H9 (cell line): ENCODE results near the gene YIPF6. TPM values are rescaled to one million over a fixed set of nuclear protein-coding genes. Genes with fewer than 3 reads are reported as not detected.
"Not testable (repeated sequence)": the region's sequence is repeated elsewhere in the genome, so short reads cannot be mapped to it uniquely, and the experiment has no call there.

Source experiments
- DNase-seq: peaks from one replicate; pipeline ENCODE4 v3.0.0-alpha.2; 2017
- H2AFZ ChIP-seq: one replicate; pipeline ENCODE4 v1.6.1; 2013; ENCODE audit warnings: mild to moderate bottlenecking, low read length, control low read depth, moderate library complexity
- H2AK5ac ChIP-seq: 2 replicates; pipeline ENCODE4 v1.6.1; 2013; ENCODE audit warnings: low read length, control low read depth, mixed read lengths; ENCODE audit not compliant: insufficient read length
- H2BK120ac ChIP-seq: one replicate; pipeline ENCODE4 v1.6.1; 2013; ENCODE audit warnings: low read depth, mild to moderate bottlenecking, low read length, control low read depth, inconsistent platforms; ENCODE audit not compliant: poor library complexity, severe bottlenecking
- H2BK12ac ChIP-seq: 2 replicates; pipeline ENCODE4 v1.6.1; 2013; ENCODE audit warnings: low read length, control low read depth, mixed read lengths, low read depth; ENCODE audit not compliant: insufficient read length
- H2BK15ac ChIP-seq: 2 replicates; pipeline ENCODE4 v1.6.1; 2013; ENCODE audit warnings: low read depth, low read length, control low read depth
- H2BK20ac ChIP-seq: one replicate; pipeline ENCODE4 v1.6.1; 2013; ENCODE audit warnings: low read depth, mild to moderate bottlenecking, low read length, control low read depth, inconsistent platforms; ENCODE audit not compliant: poor library complexity, severe bottlenecking
- H2BK5ac ChIP-seq: 2 replicates; pipeline ENCODE4 v1.6.1; 2013; ENCODE audit warnings: low read length, control low read depth, mixed read lengths; ENCODE audit not compliant: insufficient read length
- H3K14ac ChIP-seq: 2 replicates; pipeline ENCODE4 v1.6.1; 2013; ENCODE audit warnings: low read length, control low read depth; ENCODE audit not compliant: insufficient read depth
- H3K18ac ChIP-seq: 2 replicates; pipeline ENCODE4 v1.6.1; 2013; ENCODE audit warnings: low read depth, mild to moderate bottlenecking, mixed read lengths, low read length, control low read depth; ENCODE audit not compliant: insufficient read length
- H3K23ac ChIP-seq: 2 replicates; pipeline ENCODE4 v1.6.1; 2013; ENCODE audit warnings: low read length, control low read depth, mixed read lengths, low read depth; ENCODE audit not compliant: insufficient read length
- H3K23me2 ChIP-seq: 2 replicates; pipeline ENCODE4 v1.6.1; 2013; ENCODE audit warnings: low read depth, mild to moderate bottlenecking, mixed read lengths, low read length, control low read depth; ENCODE audit not compliant: insufficient read length, poor library complexity, severe bottlenecking
- H3K27ac ChIP-seq: 2 replicates; pipeline ENCODE4 v1.5.1; 2013; ENCODE audit warnings: low read length, control low read depth, mixed read lengths, low read depth; ENCODE audit not compliant: insufficient read length
- H3K27me3 ChIP-seq: 2 replicates; pipeline ENCODE4 v1.6.1; 2013; ENCODE audit warnings: low read length, control low read depth, inconsistent platforms; ENCODE audit not compliant: insufficient read depth
- H3K4ac ChIP-seq: 2 replicates; pipeline ENCODE4 v1.6.1; 2013; ENCODE audit warnings: low read depth, mild to moderate bottlenecking, control low read depth, inconsistent platforms, low read length, moderate library complexity
- H3K4me1 ChIP-seq: 2 replicates; pipeline ENCODE4 v1.6.1; 2013; ENCODE audit warnings: low read length, control low read depth, inconsistent platforms; ENCODE audit not compliant: insufficient read depth
- H3K4me2 ChIP-seq: 2 replicates; pipeline ENCODE4 v1.6.1; 2013; ENCODE audit warnings: low read length, control low read depth, mixed read lengths; ENCODE audit not compliant: insufficient read length, insufficient read depth
- H3K56ac ChIP-seq: 2 replicates; pipeline ENCODE4 v1.6.1; 2013; ENCODE audit warnings: low read depth, mild to moderate bottlenecking, mixed read lengths, low read length, control low read depth; ENCODE audit not compliant: insufficient read length
- H3K79me1 ChIP-seq: 2 replicates; pipeline ENCODE4 v1.6.1; 2013; ENCODE audit warnings: low read depth, mild to moderate bottlenecking, moderate library complexity, low read length, control low read depth, inconsistent platforms; ENCODE audit not compliant: insufficient read depth, poor library complexity, severe bottlenecking
- H3K79me2 ChIP-seq: 2 replicates; pipeline ENCODE4 v1.6.1; 2013; ENCODE audit warnings: low read length, control low read depth, inconsistent platforms; ENCODE audit not compliant: insufficient read depth
- H3K9ac ChIP-seq: 2 replicates; pipeline ENCODE4 v1.6.1; 2013; ENCODE audit warnings: low read length, control low read depth, mixed read lengths; ENCODE audit not compliant: insufficient read length; ENCODE audit errors: extremely low read depth
- H3K9me3 ChIP-seq: one replicate; pipeline ENCODE4 v1.6.1; 2013; ENCODE audit warnings: low read depth, low read length, inconsistent platforms; ENCODE audit not compliant: control insufficient read depth
- H3T11ph ChIP-seq: one replicate; pipeline ENCODE4 v1.6.1; 2013; ENCODE audit warnings: mild to moderate bottlenecking, low read length, control low read depth, inconsistent platforms
- H4K20me1 ChIP-seq: one replicate; pipeline ENCODE4 v1.6.1; 2013; ENCODE audit not compliant: control insufficient read depth, insufficient read length, insufficient read depth
- H4K5ac ChIP-seq: 2 replicates; pipeline ENCODE4 v1.6.1; 2013; ENCODE audit warnings: low read depth, mild to moderate bottlenecking, mixed read lengths, low read length, control low read depth; ENCODE audit not compliant: insufficient read length
- H4K8ac ChIP-seq: replicated peaks from 2 replicates; pipeline ENCODE4 v1.6.1; 2013; ENCODE audit warnings: low read length, control low read depth, mixed read lengths, low read depth; ENCODE audit not compliant: insufficient read length
- H4K91ac ChIP-seq: 2 replicates; pipeline ENCODE4 v1.6.1; 2013; ENCODE audit warnings: low read depth, mild to moderate bottlenecking, moderate library complexity, mixed read lengths, low read length, control low read depth; ENCODE audit not compliant: insufficient read length
- H3K27ac Mint-ChIP-seq, 3 experiments: 2 replicates in 2 of 3; 3 replicates in 1 of 3; pipeline ENCODE4 v1.8.0; 2020 to 2021; ENCODE audit warnings: mixed read lengths in 3 of 3, mild to moderate bottlenecking in 1 of 3, moderate library complexity in 1 of 3
- H3K27me3 Mint-ChIP-seq: 2 replicates; pipeline ENCODE4 v1.8.0; 2021; ENCODE audit warnings: low read depth, mild to moderate bottlenecking, moderate library complexity, mixed read lengths
- H3K36me3 Mint-ChIP-seq, 3 experiments: 2 replicates in 2 of 3; 3 replicates in 1 of 3; pipeline ENCODE4 v1.8.0; 2020 to 2021; ENCODE audit warnings: low read depth in 3 of 3, mixed read lengths in 3 of 3; ENCODE audit not compliant: insufficient read depth in 1 of 3
- H3K4me1 Mint-ChIP-seq, 2 experiments: 2 replicates each; pipeline ENCODE4 v1.8.0; 2020; ENCODE audit warnings: mixed read lengths in 2 of 2
- H3K4me3 Mint-ChIP-seq, 2 experiments: 2 replicates in 1 of 2; 3 replicates in 1 of 2; pipeline ENCODE4 v1.8.0; 2020 to 2021; ENCODE audit warnings: mild to moderate bottlenecking in 2 of 2, mixed read lengths in 2 of 2, moderate library complexity in 1 of 2
- H3K9me3 Mint-ChIP-seq, 2 experiments: 2 replicates in 1 of 2; 3 replicates in 1 of 2; pipeline ENCODE4 v1.8.0; 2020; ENCODE audit warnings: mild to moderate bottlenecking in 2 of 2, mixed read lengths in 2 of 2, moderate library complexity in 1 of 2
- WGBS: extraction: QIAGEN DNeasy Blood & Tissue Kit; methylation state at CpG from one replicate; pipeline ENCODE4 v1.1.7; 2013; ENCODE audit warnings: missing lambda C conversion rate, low lambda C conversion rate, mixed read lengths; ENCODE audit not compliant: insufficient read length; ENCODE audit errors: extremely low coverage; 5-methylcytosine and 5-hydroxymethylcytosine counted together
- total RNA-seq: library from RNA; stranded (reverse); gene quantifications from 2 replicates; pipeline ENCODE4 v1.2.1, GENCODE V29; 2021
- TF ChIP-seq, protein P1 (sequence below): fragments of 200-600 bp; sonication (generic); conservative IDR thresholded peaks from 3 replicates; pipeline ENCODE4 v1.8.0; 2021; ENCODE audit warnings: antibody characterized with exemption, mild to moderate bottlenecking

The YIPF6 gene
- total RNA-seq, 1 experiment from 2014 or later = 31.8 TPM

DNA sequence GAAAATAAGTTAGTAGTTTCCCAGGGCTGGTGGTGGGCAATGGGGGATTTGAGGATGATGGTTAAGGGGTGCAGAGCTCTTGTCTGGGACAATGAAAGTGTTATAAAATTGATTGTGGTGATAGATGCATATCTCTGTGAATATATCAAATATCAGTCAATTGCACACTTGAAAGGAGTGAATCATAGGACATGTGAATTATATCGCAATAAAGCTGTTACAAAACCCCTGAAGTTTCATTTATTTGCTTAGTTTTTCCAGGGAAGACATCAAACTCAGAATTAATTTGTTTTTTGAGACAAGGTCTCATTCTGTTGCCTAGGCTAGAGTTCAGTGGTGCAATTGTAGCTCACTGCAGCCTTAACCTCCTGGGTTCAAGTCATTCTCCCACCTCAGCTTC is 17.9 kb upstream of the YIPF6 start:
- Histone ChIP-seq H3K23ac (no peak overlapping the region), H4K8ac (no peak overlapping the region), H2BK120ac (no peak overlapping the region), H4K20me1 (no peaks in the 10 kb centered on the region), H3K23me2 (no peaks in the 10 kb centered on the region), H2BK20ac (no peak overlapping the region), H3K79me1 (no peaks in the 10 kb centered on the region), H2BK15ac (no peak overlapping the region), H3K79me2 (no peaks in the 10 kb centered on the region), H3K14ac (no peak overlapping the region), H2AK5ac (no peak overlapping the region), H2BK12ac (no peak overlapping the region), H3T11ph (no peak overlapping the region), H3K27ac (no peak overlapping the region), H3K27me3 (no peaks in the 10 kb centered on the region), H3K4me1 (no peaks in the 10 kb centered on the region), H3K9me3 (peaks cover 9% of the 10 kb centered on the region), H4K5ac (no peak overlapping the region), H4K91ac (no peak overlapping the region), H3K9ac (no peak overlapping the region), H3K56ac (no peak overlapping the region), H3K4ac (no peak overlapping the region), H3K18ac (no peak overlapping the region), H2AFZ (no peak overlapping the region), H2BK5ac (no peak overlapping the region), H3K4me2 (no peak overlapping the region)
- DNase-seq = no peak
- Mint-ChIP-seq H3K27me3 (peaks cover 3% of the 10 kb centered on the region; the same call in 1 of the 2 replicates), H3K4me3 (no peak overlapping the region), H3K4me1 (no peaks in the 10 kb centered on the region), H3K9me3 (peaks cover 53 to 58% of the 10 kb centered on the region in 2 experiments), H3K36me3 (peaks cover 0 to 2% (median 0%) of the 10 kb centered on the region in 3 experiments; a peak in 2 of 7 replicates), H3K27ac (no peak overlapping the region)
- TF ChIP-seq, protein P1, sequence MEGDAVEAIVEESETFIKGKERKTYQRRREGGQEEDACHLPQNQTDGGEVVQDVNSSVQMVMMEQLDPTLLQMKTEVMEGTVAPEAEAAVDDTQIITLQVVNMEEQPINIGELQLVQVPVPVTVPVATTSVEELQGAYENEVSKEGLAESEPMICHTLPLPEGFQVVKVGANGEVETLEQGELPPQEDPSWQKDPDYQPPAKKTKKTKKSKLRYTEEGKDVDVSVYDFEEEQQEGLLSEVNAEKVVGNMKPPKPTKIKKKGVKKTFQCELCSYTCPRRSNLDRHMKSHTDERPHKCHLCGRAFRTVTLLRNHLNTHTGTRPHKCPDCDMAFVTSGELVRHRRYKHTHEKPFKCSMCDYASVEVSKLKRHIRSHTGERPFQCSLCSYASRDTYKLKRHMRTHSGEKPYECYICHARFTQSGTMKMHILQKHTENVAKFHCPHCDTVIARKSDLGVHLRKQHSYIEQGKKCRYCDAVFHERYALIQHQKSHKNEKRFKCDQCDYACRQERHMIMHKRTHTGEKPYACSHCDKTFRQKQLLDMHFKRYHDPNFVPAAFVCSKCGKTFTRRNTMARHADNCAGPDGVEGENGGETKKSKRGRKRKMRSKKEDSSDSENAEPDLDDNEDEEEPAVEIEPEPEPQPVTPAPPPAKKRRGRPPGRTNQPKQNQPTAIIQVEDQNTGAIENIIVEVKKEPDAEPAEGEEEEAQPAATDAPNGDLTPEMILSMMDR = no peak
- no CpG with 5 or more reads among the region's 1 CpG for WGBS

DNA sequence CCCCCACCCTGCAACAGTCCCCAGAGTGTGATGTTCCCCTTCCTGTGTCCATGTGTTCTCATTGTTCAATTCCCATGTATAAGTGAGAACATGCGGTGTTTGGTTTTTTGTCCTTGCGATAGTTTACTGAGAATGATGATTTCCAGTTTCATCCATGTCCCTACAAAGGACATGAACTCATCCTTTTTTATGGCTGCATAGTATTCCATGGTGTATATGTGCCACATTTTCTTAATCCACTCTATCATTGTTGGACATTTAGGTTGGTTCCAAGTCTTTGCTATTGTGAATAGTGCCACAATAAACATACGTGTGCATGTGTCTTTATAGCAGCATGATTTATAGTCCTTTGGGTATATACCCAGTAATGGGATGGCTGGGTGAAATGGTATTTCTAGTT is 12.7 kb upstream of the YIPF6 start:
- peaks cover 42 to 55% of the 10 kb centered on the region in 2 experiments for H3K9me3 Mint-ChIP-seq
- not testable (repeated sequence) for H3K36me3 Mint-ChIP-seq, H3K4me1 ChIP-seq, H4K91ac ChIP-seq, H2BK5ac ChIP-seq, H3K23me2 ChIP-seq, H2BK120ac ChIP-seq, H4K20me1 ChIP-seq, H2BK20ac ChIP-seq, H3K14ac ChIP-seq, H3K4ac ChIP-seq, H3T11ph ChIP-seq, H2AK5ac ChIP-seq, H2BK15ac ChIP-seq, H3K4me2 ChIP-seq, H3K27ac Mint-ChIP-seq, H2BK12ac ChIP-seq, H3K27ac ChIP-seq, H3K27me3 ChIP-seq, H2AFZ ChIP-seq, H3K79me2 ChIP-seq, H3K4me1 Mint-ChIP-seq, H3K4me3 Mint-ChIP-seq, H4K8ac ChIP-seq, H3K23ac ChIP-seq, H3K27me3 Mint-ChIP-seq, H4K5ac ChIP-seq, H3K56ac ChIP-seq, H3K79me1 ChIP-seq, H3K9ac ChIP-seq, DNase-seq, H3K18ac ChIP-seq
- H3K9me3 ChIP-seq = peaks cover 35% of the 10 kb centered on the region
- WGBS = no CpG with 5 or more reads among the region's 3 CpGs
